ENCODE data around the gene GRID2IP. TPM values are rescaled to one million over a fixed set of nuclear protein-coding genes. Genes with fewer than 3 reads are reported as not detected.
A peak's percentile ranks its signal among the peaks of the same experiment; 100 is the strongest.

Gene GRID2IP
- total RNA-seq, 1 experiment from 2014 or later = 0.12 TPM

DNA sequence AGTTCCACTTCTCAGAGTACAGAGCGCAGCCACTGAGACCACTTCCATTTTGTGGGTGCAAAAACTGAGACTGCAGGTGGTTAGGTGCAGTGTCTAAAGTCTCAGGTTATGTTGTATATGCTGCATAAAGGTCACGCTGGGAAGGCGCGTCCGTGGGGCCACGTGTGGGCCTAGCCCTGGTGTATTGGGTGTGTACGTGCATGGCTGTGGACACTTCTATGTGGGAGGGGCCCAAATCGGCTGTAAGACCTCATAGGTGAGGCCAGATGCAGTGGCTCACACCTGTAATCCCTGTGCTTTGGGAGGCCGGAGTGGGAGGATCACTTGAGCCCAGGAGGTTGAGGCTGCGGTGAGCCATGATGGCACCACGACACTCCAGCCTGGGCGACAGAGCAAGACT is 37.7 kb downstream of the GRID2IP start:
- no peak overlapping the region for H3K4me3 ChIP-seq
- DNase-seq = no peak
- no peaks in the 10 kb centered on the region for H3K9me3 ChIP-seq (replicated peaks)
- H3K4me1 ChIP-seq = no peaks in the 10 kb centered on the region
- H3K36me3 ChIP-seq = no peaks in the 10 kb centered on the region
- H3K27me3 ChIP-seq = no peaks in the 10 kb centered on the region
- H3K27ac ChIP-seq = no peak overlapping the region

DNA sequence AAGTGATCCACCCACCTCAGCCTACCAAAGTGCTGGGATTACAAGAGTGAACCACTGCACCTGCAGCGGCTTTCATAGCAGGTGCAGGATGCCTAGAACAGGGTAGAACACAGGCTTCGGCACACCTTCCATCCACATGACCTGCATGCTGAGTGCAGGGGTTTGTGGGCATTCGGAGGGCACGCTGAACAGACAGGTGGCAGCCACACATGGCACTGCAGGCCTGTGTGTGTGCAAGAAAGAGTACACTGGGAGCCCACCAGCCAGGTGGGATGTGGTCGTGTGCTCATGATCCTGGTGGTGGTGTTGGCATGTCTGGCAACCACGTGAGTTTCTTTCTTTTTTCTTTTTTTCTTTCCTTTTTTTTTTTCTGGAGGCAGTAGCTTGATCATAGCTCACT is 38.4 kb downstream of the GRID2IP start:
- DNase-seq = no peak
- no peaks in the 10 kb centered on the region for H3K27me3 ChIP-seq
- H3K27ac ChIP-seq = no peak overlapping the region
- H3K36me3 ChIP-seq = no peaks in the 10 kb centered on the region
- no peaks in the 10 kb centered on the region for H3K9me3 ChIP-seq (replicated peaks)
- H3K4me1 ChIP-seq = no peaks in the 10 kb centered on the region
- H3K4me3 ChIP-seq = no peak overlapping the region

GRCh38 chr7:6510476-6511133 is 40.7 kb downstream of the GRID2IP start:
- Histone ChIP-seq H3K4me1 (no peaks in the 10 kb centered on the region), H3K27ac (no peak overlapping the region), H3K4me3 (no peak overlapping the region), H3K27me3 (no peaks in the 10 kb centered on the region), H3K36me3 (no peaks in the 10 kb centered on the region), H3K9me3 (replicated peaks) (no peaks in the 10 kb centered on the region)
- no peak for DNase-seq

DNA sequence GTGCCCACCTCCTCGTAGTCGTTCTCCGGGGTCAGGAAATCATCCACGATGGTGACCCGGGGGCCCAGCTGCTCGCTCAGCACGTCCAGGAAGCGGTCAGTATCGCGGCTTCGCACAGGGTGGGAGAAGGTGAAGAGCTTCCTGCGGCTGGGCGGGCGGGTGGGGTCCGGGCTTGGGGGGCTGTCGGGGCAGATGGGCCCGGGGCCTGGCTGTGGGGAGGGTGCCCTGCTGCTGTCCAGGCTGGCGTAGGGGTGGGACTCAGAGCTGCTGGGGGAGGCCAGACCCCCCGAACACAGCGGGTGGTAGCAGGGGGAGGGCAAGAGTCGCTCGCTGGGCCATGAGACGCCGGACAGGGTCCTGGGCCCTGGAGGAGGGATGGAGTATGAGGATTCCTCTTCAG is 42.3 kb downstream of the GRID2IP start:
- no peak for DNase-seq
- Histone ChIP-seq H3K27ac (no peak overlapping the region), H3K4me1 (no peaks in the 10 kb centered on the region), H3K27me3 (no peaks in the 10 kb centered on the region), H3K36me3 (no peaks in the 10 kb centered on the region), H3K9me3 (replicated peaks) (no peaks in the 10 kb centered on the region), H3K4me3 (no peak overlapping the region)

DNA sequence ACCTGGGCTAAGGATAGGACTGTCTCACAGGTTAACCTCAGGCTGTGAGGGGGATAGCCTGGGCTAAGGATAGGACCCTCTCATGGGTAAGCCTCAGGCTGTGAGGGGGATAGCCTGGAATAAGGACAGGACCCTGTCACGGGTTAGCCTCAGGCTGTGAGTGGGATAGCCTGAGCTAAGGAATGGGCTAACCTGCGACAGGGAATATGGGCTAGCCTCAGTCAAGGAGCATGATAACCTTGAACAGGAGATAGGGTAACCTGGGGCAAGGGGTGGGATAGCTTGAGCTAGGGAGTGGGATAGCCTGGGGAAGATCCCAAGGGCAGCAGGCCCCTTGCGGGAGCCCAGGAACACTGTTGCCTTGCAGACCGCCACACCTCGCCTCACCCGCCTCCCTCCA is 42.7 kb downstream of the GRID2IP start:
- Histone ChIP-seq H3K9me3 (replicated peaks) (no peaks in the 10 kb centered on the region), H3K4me1 (no peaks in the 10 kb centered on the region), H3K27me3 (no peaks in the 10 kb centered on the region), H3K4me3 (no peak overlapping the region), H3K36me3 (no peaks in the 10 kb centered on the region), H3K27ac (no peak overlapping the region)
- no peak for DNase-seq

GRCh38 chr7:6507906-6508305 is 43.4 kb downstream of the GRID2IP start:
- Histone ChIP-seq H3K27ac (no peak overlapping the region), H3K27me3 (no peaks in the 10 kb centered on the region), H3K4me1 (no peaks in the 10 kb centered on the region), H3K9me3 (replicated peaks) (no peaks in the 10 kb centered on the region), H3K4me3 (no peak overlapping the region), H3K36me3 (no peaks in the 10 kb centered on the region)
- no peak for DNase-seq

DNA sequence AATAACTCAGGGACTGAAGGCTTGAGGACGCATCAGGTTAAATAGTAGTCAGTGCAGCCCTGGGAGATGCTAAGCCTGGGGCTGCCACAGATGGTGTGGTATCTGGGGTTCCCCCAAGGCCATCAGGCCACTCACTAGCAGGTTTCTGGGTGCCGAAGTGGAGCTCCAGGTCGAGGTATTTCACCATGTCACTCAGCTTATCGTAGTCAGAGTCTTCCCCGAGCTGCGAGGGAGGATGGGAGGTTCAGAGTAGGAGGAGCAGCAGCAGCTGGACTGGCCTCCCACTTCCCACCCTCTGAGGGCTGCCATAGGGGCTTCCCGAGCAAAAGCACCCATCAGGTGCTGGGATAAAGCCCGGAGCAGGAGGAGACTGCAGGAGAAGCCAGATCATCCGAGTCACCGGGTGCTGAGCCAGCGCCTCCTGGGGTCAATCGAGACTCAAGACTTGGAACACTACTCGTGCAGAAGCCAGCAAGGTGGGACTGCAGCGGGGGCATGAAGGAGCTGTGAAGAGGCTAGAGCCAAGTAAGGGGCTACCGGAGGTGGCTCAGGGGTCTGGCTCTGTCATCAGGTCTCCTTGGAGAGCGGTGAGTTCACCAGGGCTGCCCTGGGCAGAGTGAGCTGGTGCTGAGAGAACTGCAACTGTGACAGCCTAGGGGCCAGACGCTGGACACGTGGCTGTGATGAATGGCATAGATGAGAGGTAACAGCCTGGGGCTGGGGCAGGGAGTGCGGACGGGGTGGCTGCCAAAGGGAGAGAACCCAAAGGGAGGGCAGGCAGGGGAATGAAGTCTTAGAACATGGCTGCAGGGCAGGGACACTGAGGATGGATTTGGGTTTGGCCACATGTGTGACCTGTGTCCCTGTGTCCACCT is 45.3 kb downstream of the GRID2IP start:
- no peak for DNase-seq
- Histone ChIP-seq H3K36me3 (no peaks in the 10 kb centered on the region), H3K27me3 (no peaks in the 10 kb centered on the region), H3K27ac (no peak overlapping the region), H3K4me3 (no peak overlapping the region), H3K9me3 (replicated peaks) (no peaks in the 10 kb centered on the region), H3K4me1 (no peaks in the 10 kb centered on the region)

- H3K9me3 ChIP-seq (replicated peaks) = no peaks in the 10 kb centered on the region
- H3K4me1 ChIP-seq = no peaks in the 10 kb centered on the region
- no peak overlapping the region for H3K4me3 ChIP-seq
- H3K27ac ChIP-seq = no peak overlapping the region
- H3K36me3 ChIP-seq = no peaks in the 10 kb centered on the region
- H3K27me3 ChIP-seq = no peaks in the 10 kb centered on the region
- DNase-seq = no peak
These were observed 46.3 kb downstream of the GRID2IP start for GRCh38 chr7:6504996-6505395.

GRCh38 chr7:6502886-6503285 is 48.4 kb downstream of the GRID2IP start:
- Histone ChIP-seq H3K4me3 (no peak overlapping the region), H3K4me1 (no peaks in the 10 kb centered on the region), H3K27ac (no peak overlapping the region), H3K27me3 (no peaks in the 10 kb centered on the region), H3K36me3 (no peaks in the 10 kb centered on the region), H3K9me3 (replicated peaks) (no peaks in the 10 kb centered on the region)
- no peak for DNase-seq

DNA sequence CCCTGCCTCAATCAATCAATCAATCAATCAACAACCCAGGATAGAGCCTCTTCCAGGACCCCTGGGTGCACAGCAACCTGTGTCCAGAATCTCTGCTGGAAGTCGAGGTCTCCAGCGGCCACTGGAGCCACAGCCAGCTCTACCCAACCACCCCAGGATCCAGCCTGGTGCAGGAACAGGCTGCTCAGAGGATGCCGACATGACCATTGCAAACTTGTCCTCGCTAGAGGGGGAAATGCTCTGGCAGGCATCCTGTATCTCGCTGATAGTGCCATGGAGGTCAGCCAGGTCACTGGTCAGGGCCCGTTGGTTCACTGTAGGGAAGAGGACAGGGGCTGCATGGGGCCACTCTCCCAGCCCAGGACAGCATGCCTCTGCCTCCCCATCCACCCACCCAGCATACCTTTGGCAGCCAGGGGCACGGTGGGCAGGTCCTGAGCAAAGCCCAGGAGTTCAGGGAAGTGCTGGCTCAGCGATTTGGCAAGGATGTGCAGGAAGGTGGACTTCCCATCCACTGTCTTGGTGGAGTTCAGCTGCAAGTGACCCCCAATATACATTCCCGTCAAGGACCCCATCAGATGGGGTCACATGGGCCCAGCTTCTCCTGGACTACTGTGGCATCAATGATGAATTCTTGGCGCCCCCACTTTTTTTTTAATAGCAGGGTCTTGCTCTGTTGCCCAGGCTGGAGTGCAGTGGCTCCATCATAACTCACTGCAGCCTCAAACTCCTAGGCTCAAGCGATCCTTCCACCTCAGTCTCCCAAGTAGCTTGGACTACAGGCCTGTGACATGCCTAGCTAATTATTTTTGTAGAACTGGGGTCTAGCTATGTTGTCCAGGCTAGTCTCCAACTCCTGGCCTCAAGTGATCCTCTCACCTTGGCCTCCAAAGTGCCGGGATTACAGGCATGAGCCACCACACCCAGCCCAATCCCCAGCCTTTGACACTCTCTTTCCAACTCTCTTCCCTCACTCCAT is 49.4 kb downstream of the GRID2IP start:
- Histone ChIP-seq H3K27ac (no peak overlapping the region), H3K4me3 (no peak overlapping the region), H3K36me3 (no peaks in the 10 kb centered on the region), H3K9me3 (replicated peaks) (no peaks in the 10 kb centered on the region), H3K4me1 (no peaks in the 10 kb centered on the region), H3K27me3 (no peaks in the 10 kb centered on the region)
- DNase-seq = no peak

DNA sequence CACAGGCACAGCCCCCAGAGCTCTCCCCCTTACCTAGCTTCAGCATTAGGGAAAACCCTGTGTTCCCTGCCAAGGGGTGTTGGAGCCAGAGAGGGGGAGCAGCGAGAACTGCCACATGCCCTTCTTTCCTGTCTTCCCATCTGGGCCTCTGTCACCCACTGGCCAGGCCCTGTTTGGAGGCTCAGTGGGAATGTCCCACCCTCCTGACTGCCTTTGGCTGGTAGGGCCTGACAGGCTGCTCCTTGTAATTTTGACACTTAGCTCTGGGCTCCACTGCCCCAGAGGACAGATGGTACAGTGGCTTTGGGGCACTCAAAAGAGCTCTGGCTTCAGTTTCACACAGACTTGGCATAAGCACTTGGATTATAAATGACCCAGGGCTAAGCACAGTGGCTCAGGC is 50.6 kb downstream of the GRID2IP start:
- Histone ChIP-seq H3K36me3 (no peaks in the 10 kb centered on the region), H3K27me3 (no peaks in the 10 kb centered on the region), H3K9me3 (replicated peaks) (no peaks in the 10 kb centered on the region), H3K27ac (no peak overlapping the region), H3K4me3 (no peak overlapping the region), H3K4me1 (no peaks in the 10 kb centered on the region)
- no peak for DNase-seq

GRCh38 chr7:6497994-6498393 is 53.3 kb downstream of the GRID2IP start:
- Histone ChIP-seq H3K4me3 (no peak overlapping the region), H3K9me3 (replicated peaks) (no peaks in the 10 kb centered on the region), H3K27me3 (no peaks in the 10 kb centered on the region), H3K36me3 (no peaks in the 10 kb centered on the region), H3K4me1 (no peaks in the 10 kb centered on the region), H3K27ac (no peak overlapping the region)
- no peak for DNase-seq

DNA sequence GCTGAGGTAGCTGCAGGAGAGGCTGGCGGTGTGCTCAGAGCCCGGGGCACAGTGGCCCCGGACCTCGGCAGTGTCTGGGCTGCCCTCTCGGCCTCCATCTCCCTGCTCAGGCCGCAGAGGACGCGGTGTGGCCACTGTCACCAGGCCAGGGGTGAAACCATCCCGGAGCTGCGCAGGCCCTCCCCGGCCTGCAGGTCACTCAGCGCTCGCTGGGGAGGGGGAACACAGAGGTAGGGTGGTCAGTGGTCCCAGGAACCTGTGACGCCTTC is 53.7 kb downstream of the GRID2IP start:
- no peak overlapping the region for H3K27ac ChIP-seq
- H3K9me3 ChIP-seq (replicated peaks) = no peaks in the 10 kb centered on the region
- DNase-seq = no peak
- H3K36me3 ChIP-seq = no peaks in the 10 kb centered on the region
- no peaks in the 10 kb centered on the region for H3K4me1 ChIP-seq
- H3K27me3 ChIP-seq = no peaks in the 10 kb centered on the region
- peak overlapping the region; percentile 28 for H3K4me3 ChIP-seq

DNA sequence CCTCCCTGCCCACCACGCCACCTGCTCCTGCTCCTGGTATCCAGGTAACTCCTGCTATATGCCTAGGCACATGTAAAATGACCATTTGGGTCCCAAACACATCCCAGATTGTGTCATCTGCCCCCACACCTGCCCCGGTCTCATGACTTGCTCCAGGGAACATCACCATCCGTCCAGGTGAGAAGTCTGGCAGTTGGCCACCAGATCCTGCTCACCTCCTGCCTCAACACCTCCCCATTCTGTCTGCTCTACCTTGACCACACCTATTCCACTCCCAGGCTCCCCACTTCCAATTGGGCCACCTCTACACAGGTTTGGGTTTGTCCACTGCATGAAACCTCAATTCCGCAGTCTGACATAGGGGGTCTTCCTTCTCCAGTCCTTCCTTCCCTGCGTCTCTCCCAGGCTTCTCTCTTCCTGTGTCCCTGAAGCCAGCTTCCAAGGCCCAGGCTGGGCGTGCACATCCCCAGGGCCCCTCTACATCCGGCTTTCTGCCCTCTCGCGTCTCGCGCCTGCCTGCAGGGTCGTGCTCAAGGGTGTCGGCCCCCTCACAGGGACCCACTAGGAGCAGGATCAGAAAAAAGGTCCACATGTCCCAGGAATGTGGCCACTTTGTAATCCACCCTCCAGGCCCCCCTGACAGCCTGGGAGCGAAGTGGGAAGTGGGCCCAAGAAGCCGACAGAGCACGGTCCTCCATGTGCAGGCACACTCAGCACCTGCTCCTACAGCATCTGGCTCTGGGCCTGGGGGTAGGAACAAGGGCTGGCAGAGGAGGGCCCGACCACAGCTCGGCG is 54.2 kb downstream of the GRID2IP start:
- peak overlapping the region; percentile 28 for H3K4me3 ChIP-seq
- no peaks in the 10 kb centered on the region for H3K9me3 ChIP-seq (replicated peaks)
- no peaks in the 10 kb centered on the region for H3K27me3 ChIP-seq
- no peaks in the 10 kb centered on the region for H3K36me3 ChIP-seq
- DNase-seq = peak; percentile 49 to 56
- H3K4me1 ChIP-seq = no peaks in the 10 kb centered on the region
- no peak overlapping the region for H3K27ac ChIP-seq

Measured in SJCRH30 (cell line).